ENCODE data around the gene ESYT2. TPM values are rescaled to one million over a fixed set of nuclear protein-coding genes. Genes with fewer than 3 reads are reported as not detected.

The ESYT2 gene
- total RNA-seq, 1 experiment from 2014 or later: 59.4 TPM

GRCh38 chr7:158765020-158765419 lies 64.3 kb downstream of the ESYT2 start:
- no peak overlapping the region for H3K27ac Mint-ChIP-seq (ENCODE audit: unreplicated experiment)
- DNase-seq: no peak
- Histone ChIP-seq H3K27me3 (replicated peaks; ENCODE audit: control insufficient read depth, insufficient read depth, low read length) (no peaks in the 10 kb centered on the region), H3K4me3 (ENCODE audit: low read depth, low read length) (no peak overlapping the region), H3K4me1 (no peaks in the 10 kb centered on the region; the same call in 1 of the 2 replicates), H3K9me3 (no peaks in the 10 kb centered on the region), H3K36me3 (ENCODE audit: control insufficient read depth, insufficient read depth, low read length) (peaks cover 3% of the 10 kb centered on the region; the same call in 1 of the 2 replicates)
- peaks cover 59% of the 10 kb centered on the region for H3K36me3 Mint-ChIP-seq (ENCODE audit: insufficient read depth, unreplicated experiment)
- BruUV-seq (replicated peaks): no TSS peak
- H3K27me3 Mint-ChIP-seq (ENCODE audit: insufficient read depth, unreplicated experiment): no peaks in the 10 kb centered on the region
- ChIA-PET POLR2A (no interaction called here), CTCF (no interaction called here)
- no peak overlapping the region for H3K4me3 Mint-ChIP-seq (ENCODE audit: unreplicated experiment)
- H3K9me3 Mint-ChIP-seq (ENCODE audit: unreplicated experiment): no peaks in the 10 kb centered on the region
- intact Hi-C loops (cut with micrococcal nuclease; ENCODE audit: unreplicated experiment): loop anchor here (10.0 kb wide), 1 partner anchor 60 kb away; the partner anchor contains the start of gene ESYT2
- no peaks in the 10 kb centered on the region for H3K4me1 Mint-ChIP-seq (ENCODE audit: low read depth, unreplicated experiment)
- TF ChIP-seq CTCF (IDR thresholded peaks at IDR 0.05; ENCODE audit: insufficient read depth in 1 of 2, low read depth in 1 of 2, low read length in 1 of 2, severe bottlenecking in 1 of 2, unreplicated experiment in 1 of 2): no peak

GRCh38 chr7:158763454-158764033 lies 65.8 kb downstream of the ESYT2 start:
- Mint-ChIP-seq H3K9me3 (ENCODE audit: unreplicated experiment) (no peaks in the 10 kb centered on the region), H3K27me3 (ENCODE audit: insufficient read depth, unreplicated experiment) (no peaks in the 10 kb centered on the region), H3K4me1 (ENCODE audit: low read depth, unreplicated experiment) (no peaks in the 10 kb centered on the region), H3K27ac (ENCODE audit: unreplicated experiment) (no peak overlapping the region), H3K36me3 (ENCODE audit: insufficient read depth, unreplicated experiment) (peaks cover 72% of the 10 kb centered on the region), H3K4me3 (ENCODE audit: unreplicated experiment) (no peak overlapping the region)
- POLR2A ChIA-PET: no interaction called here
- Histone ChIP-seq H3K27me3 (replicated peaks; ENCODE audit: control insufficient read depth, insufficient read depth, low read length) (no peaks in the 10 kb centered on the region), H3K4me3 (ENCODE audit: low read depth, low read length) (no peak overlapping the region), H3K9me3 (no peaks in the 10 kb centered on the region), H3K4me1 (no peaks in the 10 kb centered on the region; the same call in 1 of the 2 replicates), H3K36me3 (ENCODE audit: control insufficient read depth, insufficient read depth, low read length) (peaks cover 3% of the 10 kb centered on the region; the same call in 1 of the 2 replicates)
- intact Hi-C loops (cut with micrococcal nuclease; ENCODE audit: unreplicated experiment): loop anchor here (10.0 kb wide), 1 partner anchor 61 kb away; the partner anchor contains the start of gene ESYT2
- DNase-seq: no peak
- CTCF ChIA-PET: no interaction called here
- no peak for TF ChIP-seq CTCF (IDR thresholded peaks at IDR 0.05; ENCODE audit: insufficient read depth in 1 of 2, low read depth in 1 of 2, low read length in 1 of 2, severe bottlenecking in 1 of 2, unreplicated experiment in 1 of 2)
- BruUV-seq (replicated peaks): no TSS peak

- H3K36me3 Mint-ChIP-seq (ENCODE audit: insufficient read depth, unreplicated experiment): peaks cover 70% of the 10 kb centered on the region
- TF ChIP-seq CTCF (IDR thresholded peaks at IDR 0.05; ENCODE audit: insufficient read depth in 1 of 2, low read depth in 1 of 2, low read length in 1 of 2, severe bottlenecking in 1 of 2, unreplicated experiment in 1 of 2): no peak
- H3K27me3 Mint-ChIP-seq (ENCODE audit: insufficient read depth, unreplicated experiment): no peaks in the 10 kb centered on the region
- no peak overlapping the region for H3K27ac Mint-ChIP-seq (ENCODE audit: unreplicated experiment)
- no TSS peak for BruUV-seq (replicated peaks)
- Histone ChIP-seq H3K9me3 (no peaks in the 10 kb centered on the region), H3K4me1 (no peaks in the 10 kb centered on the region; the same call in 1 of the 2 replicates), H3K36me3 (ENCODE audit: control insufficient read depth, insufficient read depth, low read length) (no peaks in the 10 kb centered on the region; the same call in none of the 2 replicates), H3K4me3 (ENCODE audit: low read depth, low read length) (no peak overlapping the region), H3K27me3 (replicated peaks; ENCODE audit: control insufficient read depth, insufficient read depth, low read length) (no peaks in the 10 kb centered on the region)
- H3K4me3 Mint-ChIP-seq (ENCODE audit: unreplicated experiment): no peak overlapping the region
- POLR2A ChIA-PET: no interaction called here
- no peaks in the 10 kb centered on the region for H3K9me3 Mint-ChIP-seq (ENCODE audit: unreplicated experiment)
- CTCF ChIA-PET: no interaction called here
- intact Hi-C loops (cut with micrococcal nuclease; ENCODE audit: unreplicated experiment): loop anchor here (10.0 kb wide), 1 partner anchor 63 kb away; the partner anchor contains the start of gene ESYT2
- H3K4me1 Mint-ChIP-seq (ENCODE audit: low read depth, unreplicated experiment): no peaks in the 10 kb centered on the region
- DNase-seq: no peak
Measured at GRCh38 chr7:158761945-158762344, 67.4 kb downstream of the ESYT2 start.

Measured in Caco-2 (cell line).